Activated CD4-positive, alpha-beta T cell treated with anti-CD3 and anti-CD28 coated beads, Interleukin-2, amount 50 U/mL, for 48 hours (primary cell): ENCODE data around the gene KLHL1.

Experiments
- DNase-seq, 2 experiments: peaks; one replicate each; pipeline ENCODE4 v3.0.0-alpha.2; 2020

KLHL1 gene

DNA sequence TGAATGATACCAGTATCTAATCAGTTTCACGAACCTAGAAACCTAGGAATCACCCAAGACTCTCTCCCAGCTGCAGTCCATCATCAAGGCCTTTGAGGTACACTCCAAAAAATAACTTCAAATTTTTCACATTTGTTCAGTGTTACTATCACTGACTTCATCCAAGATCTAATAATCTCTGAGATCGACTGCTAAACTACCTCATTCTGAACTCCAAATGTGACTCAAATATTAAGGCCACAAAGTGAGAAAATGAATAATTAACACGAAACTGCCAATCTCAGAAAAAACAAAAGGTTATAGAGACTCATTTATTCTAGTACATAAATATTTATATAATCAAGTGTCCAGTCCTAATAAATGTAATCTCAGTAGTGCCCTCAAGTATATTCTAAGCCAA, 430.9 kb downstream of the KLHL1 start:
- DNase-seq = no peak

DNA sequence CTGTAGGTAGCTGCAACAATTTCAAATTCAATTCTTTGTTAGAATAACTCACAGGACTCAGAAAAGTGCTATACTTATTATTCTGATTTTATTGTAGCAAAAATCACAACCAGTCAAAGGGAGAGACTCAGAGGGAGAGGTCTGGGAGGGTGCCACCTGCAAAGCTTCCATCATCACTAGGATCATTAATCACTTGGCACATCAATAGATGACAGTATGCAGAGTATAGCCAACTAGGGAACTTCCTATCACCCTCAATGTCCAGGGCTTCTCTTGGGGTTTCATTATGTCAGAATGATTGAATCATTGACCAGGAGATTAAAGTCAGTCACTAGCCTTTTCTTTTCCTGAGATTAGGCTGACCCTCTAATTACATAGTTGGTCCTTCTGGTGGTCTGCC, 432.0 kb downstream of the KLHL1 start:
- no peak for DNase-seq

DNA sequence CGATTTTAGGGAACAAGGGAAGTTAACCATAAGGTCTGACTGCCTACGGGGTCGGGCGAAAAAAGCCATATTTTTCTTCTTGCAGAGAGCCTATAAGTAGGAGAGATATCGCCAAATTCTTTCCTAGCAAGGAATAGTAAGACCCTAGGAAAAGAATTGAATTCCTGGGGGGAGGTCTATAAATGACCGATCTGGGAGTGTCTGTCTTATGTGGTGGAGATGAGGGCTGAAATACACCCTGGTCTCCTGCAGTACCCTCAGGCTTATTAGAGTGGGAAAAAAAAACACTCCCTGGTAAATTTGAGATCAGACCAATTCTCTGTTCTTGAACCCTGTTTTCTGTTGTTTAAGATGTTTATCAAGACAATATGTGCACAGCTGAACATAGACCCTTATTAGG, 448.1 kb downstream of the KLHL1 start:
- no peak for DNase-seq

DNA sequence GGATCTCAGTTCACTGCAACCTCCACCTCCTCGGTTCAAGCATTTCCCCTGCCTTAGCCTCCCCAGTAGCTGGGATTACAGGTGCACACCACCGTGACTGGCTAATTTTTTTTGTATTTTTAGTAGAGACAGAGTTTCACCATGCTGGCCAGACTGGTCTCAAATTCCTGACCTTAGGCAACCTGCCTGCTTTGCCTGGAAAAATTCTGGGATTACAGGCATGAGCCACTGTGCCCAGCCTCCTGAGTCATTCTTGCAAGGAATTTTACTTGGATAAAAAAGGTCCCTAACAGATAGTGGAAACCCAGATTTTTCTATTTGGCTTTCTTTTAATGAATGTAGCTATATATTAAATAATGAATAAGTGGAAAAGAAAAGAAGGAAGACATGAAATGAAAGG, 450.6 kb downstream of the KLHL1 start:
- DNase-seq = no peak

DNA sequence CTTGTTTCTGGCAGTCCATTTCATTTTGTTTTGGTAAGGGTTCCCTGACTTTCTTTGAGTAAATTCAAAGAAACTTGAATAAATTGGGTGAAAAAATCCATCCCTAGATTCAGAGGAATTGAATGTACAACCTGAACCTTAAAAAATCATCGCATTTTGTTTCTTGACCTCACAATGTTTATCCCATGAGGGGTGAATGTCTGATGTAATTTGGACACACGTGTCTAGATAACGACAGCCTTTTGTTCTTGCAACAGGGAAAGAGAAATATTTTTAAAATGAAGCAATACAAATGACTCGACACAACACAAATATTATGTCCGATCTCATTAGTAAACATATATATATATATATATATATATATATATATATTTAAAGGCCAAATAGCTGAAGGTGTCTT, 453.9 kb downstream of the KLHL1 start:
- DNase-seq = no peak
